PFSK-1 (cell line): ENCODE measurements around the gene AIG1.

Source experiments
- FOXP2 ChIP-seq: optimal IDR thresholded peaks from 2 replicates; pipeline ENCODE3; 2011; ENCODE audit warnings: borderline replicate concordance, control low read depth, inconsistent platforms; ENCODE audit not compliant: insufficient read depth; ENCODE audit errors: extremely low read length, extremely low read depth
- POLR2AphosphoS5 ChIP-seq: IDR thresholded peaks from 2 replicates; pipeline ENCODE4 v1.6.1; 2012; ENCODE audit warnings: low read depth, mild to moderate bottlenecking, control low read depth, low read length, moderate library complexity
- REST ChIP-seq, 2 experiments: IDR thresholded peaks; 2 replicates each; pipeline versions ENCODE4 v1.6.1 to v1.8.0; 2011 to 2012; ENCODE audit warnings: low read depth in 2 of 2, low read length in 2 of 2, control low read depth in 1 of 2, inconsistent platforms in 1 of 2, mild to moderate bottlenecking in 1 of 2, moderate library complexity in 1 of 2; ENCODE audit not compliant: insufficient read depth in 1 of 2
- SIN3A ChIP-seq: IDR thresholded peaks from 2 replicates; pipeline ENCODE4 v1.6.1; 2012; ENCODE audit warnings: mild to moderate bottlenecking, low read length, moderate library complexity, borderline replicate concordance; ENCODE audit not compliant: insufficient read depth
- TAF1 ChIP-seq: IDR thresholded peaks from 2 replicates; pipeline ENCODE4 v1.6.1; 2012; ENCODE audit warnings: low read length, control low read depth, borderline replicate concordance; ENCODE audit not compliant: insufficient read depth

AIG1 gene

GRCh38 chr6:143087856-143088255 lies 27.2 kb downstream of the AIG1 start:
- TF ChIP-seq FOXP2 (no peak), REST (IDR thresholded peaks at IDR 0.05; ENCODE audit: insufficient read depth in 1 of 2, low read depth in 2 of 2, low read length in 2 of 2) (no peak), TAF1 (no peak), POLR2AphosphoS5 (no peak), SIN3A (no peak)

GRCh38 chr6:143090314-143091044 lies 29.8 kb downstream of the AIG1 start:
- TF ChIP-seq TAF1 (no peak), POLR2AphosphoS5 (no peak), REST (IDR thresholded peaks at IDR 0.05; ENCODE audit: insufficient read depth in 1 of 2, low read depth in 2 of 2, low read length in 2 of 2) (no peak), SIN3A (no peak), FOXP2 (no peak)

DNA sequence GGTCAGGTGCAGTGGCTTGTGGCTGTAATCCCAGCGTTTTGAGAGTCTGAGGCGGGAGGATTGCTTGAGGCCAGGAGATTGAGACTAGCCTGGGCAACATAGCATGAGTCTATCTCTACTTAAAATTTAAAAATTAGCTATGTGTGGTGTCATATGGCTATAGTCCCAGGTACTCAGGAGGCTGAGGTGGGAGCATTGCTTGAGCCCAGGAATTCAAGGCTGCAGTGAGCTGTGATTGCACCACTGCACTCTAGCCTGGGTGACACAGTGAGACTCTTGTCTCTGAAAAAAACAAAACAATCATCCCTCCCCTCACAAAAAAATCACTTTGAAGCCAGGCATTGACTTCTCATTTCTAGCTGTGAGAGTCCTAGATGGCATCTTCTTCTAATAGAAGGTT lies 32.1 kb downstream of the AIG1 start:
- no peak for TF ChIP-seq FOXP2
- no peak for TF ChIP-seq TAF1

DNA sequence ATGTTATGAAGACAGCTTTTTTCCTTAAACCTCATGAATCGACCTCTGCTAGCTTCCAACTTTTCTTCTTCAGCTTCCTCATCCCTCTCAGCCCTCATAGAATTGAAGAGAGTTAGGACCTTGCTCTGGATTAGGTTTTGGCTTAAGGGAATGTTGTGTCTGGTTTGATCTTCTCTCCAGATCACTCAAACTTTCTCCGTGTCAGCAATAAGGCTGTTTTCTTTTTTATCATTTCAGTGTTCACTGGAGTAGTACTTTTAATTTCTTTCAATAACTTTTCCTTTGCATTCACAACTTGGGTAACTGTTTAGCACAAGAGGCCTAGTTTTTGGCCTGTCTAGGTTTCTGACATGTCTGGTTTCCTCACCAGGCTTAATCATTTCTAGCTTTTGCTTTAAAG lies 32.6 kb downstream of the AIG1 start:
- TF ChIP-seq POLR2AphosphoS5 (no peak), FOXP2 (no peak), REST (IDR thresholded peaks at IDR 0.05; ENCODE audit: insufficient read depth in 1 of 2, low read depth in 2 of 2, low read length in 2 of 2) (no peak), SIN3A (no peak), TAF1 (no peak)

DNA sequence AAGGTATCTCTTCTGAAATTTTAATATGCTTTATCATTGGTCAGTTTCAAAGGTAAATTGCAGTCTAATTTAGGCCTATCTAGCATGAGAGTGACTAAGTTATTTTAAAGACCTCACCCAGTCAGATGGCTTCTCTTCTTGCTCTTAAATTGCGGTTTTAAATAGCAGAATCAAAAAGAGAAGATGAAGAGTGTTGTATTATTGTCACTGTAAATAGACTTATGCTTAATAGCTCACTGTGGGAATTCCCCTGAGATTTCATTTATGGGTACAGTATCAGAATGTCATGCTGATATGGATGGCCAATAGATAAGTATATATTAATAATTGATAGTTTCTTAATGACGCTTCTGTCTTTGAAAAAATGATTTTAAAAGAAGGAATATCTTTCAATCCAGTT lies 35.7 kb downstream of the AIG1 start:
- TF ChIP-seq POLR2AphosphoS5 (no peak), SIN3A (no peak), REST (IDR thresholded peaks at IDR 0.05; ENCODE audit: insufficient read depth in 1 of 2, low read depth in 2 of 2, low read length in 2 of 2) (no peak), TAF1 (no peak), FOXP2 (no peak)
